ENCODE measurements around the gene ADCY10.

DNA sequence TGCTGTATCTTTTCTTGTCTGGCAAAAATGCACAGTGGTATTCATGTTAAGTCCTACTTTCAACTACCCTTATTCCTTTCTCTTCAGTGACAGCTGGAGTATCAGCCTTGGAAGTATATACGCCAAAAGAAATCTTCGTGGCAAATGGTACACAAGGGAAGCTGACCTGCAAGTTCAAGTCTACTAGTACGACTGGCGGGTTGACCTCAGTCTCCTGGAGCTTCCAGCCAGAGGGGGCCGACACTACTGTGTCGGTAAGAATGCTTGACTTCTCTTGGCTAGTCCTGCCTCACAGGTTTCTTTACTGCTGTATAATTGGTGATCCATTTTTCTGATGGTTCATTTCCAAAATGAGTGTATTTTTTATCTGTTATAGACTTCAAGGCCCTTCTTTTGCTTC, 148.4 kb downstream of the ADCY10 start:
- TF ChIP-seq, protein P1, sequence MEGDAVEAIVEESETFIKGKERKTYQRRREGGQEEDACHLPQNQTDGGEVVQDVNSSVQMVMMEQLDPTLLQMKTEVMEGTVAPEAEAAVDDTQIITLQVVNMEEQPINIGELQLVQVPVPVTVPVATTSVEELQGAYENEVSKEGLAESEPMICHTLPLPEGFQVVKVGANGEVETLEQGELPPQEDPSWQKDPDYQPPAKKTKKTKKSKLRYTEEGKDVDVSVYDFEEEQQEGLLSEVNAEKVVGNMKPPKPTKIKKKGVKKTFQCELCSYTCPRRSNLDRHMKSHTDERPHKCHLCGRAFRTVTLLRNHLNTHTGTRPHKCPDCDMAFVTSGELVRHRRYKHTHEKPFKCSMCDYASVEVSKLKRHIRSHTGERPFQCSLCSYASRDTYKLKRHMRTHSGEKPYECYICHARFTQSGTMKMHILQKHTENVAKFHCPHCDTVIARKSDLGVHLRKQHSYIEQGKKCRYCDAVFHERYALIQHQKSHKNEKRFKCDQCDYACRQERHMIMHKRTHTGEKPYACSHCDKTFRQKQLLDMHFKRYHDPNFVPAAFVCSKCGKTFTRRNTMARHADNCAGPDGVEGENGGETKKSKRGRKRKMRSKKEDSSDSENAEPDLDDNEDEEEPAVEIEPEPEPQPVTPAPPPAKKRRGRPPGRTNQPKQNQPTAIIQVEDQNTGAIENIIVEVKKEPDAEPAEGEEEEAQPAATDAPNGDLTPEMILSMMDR (conservative IDR thresholded peaks at IDR 0.05; ENCODE audit: low read depth in 2 of 2), result no peak
- TF ChIP-seq ZNF114 (CRISPR knock-in tag; IDR thresholded peaks at IDR 0.05) (no peak), JUNB (IDR thresholded peaks at IDR 0.05; ENCODE audit: unreplicated experiment) (no peak), EZH2phosphoT487 (IDR thresholded peaks at IDR 0.05; ENCODE audit: unreplicated experiment) (no peak), EZH2 (IDR thresholded peaks at IDR 0.05; ENCODE audit: low read depth, unreplicated experiment) (no peak), NANOG (IDR thresholded peaks at IDR 0.05; ENCODE audit: borderline replicate concordance) (no peak), CREB1 (CRISPR knock-in tag; IDR thresholded peaks at IDR 0.05; ENCODE audit: low read depth) (no peak), POLR2AphosphoS5 (IDR thresholded peaks at IDR 0.05; ENCODE audit: low read depth) (no peak), ZNF331 (CRISPR knock-in tag; IDR thresholded peaks at IDR 0.05; ENCODE audit: low read depth) (no peak), STAT1 (IDR thresholded peaks at IDR 0.05; ENCODE audit: unreplicated experiment) (no peak)
- TF ChIP-seq, protein P2, sequence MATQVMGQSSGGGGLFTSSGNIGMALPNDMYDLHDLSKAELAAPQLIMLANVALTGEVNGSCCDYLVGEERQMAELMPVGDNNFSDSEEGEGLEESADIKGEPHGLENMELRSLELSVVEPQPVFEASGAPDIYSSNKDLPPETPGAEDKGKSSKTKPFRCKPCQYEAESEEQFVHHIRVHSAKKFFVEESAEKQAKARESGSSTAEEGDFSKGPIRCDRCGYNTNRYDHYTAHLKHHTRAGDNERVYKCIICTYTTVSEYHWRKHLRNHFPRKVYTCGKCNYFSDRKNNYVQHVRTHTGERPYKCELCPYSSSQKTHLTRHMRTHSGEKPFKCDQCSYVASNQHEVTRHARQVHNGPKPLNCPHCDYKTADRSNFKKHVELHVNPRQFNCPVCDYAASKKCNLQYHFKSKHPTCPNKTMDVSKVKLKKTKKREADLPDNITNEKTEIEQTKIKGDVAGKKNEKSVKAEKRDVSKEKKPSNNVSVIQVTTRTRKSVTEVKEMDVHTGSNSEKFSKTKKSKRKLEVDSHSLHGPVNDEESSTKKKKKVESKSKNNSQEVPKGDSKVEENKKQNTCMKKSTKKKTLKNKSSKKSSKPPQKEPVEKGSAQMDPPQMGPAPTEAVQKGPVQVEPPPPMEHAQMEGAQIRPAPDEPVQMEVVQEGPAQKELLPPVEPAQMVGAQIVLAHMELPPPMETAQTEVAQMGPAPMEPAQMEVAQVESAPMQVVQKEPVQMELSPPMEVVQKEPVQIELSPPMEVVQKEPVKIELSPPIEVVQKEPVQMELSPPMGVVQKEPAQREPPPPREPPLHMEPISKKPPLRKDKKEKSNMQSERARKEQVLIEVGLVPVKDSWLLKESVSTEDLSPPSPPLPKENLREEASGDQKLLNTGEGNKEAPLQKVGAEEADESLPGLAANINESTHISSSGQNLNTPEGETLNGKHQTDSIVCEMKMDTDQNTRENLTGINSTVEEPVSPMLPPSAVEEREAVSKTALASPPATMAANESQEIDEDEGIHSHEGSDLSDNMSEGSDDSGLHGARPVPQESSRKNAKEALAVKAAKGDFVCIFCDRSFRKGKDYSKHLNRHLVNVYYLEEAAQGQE (IDR thresholded peaks at IDR 0.05; ENCODE audit: unreplicated experiment), result no peak
- TF ChIP-seq, protein P3, sequence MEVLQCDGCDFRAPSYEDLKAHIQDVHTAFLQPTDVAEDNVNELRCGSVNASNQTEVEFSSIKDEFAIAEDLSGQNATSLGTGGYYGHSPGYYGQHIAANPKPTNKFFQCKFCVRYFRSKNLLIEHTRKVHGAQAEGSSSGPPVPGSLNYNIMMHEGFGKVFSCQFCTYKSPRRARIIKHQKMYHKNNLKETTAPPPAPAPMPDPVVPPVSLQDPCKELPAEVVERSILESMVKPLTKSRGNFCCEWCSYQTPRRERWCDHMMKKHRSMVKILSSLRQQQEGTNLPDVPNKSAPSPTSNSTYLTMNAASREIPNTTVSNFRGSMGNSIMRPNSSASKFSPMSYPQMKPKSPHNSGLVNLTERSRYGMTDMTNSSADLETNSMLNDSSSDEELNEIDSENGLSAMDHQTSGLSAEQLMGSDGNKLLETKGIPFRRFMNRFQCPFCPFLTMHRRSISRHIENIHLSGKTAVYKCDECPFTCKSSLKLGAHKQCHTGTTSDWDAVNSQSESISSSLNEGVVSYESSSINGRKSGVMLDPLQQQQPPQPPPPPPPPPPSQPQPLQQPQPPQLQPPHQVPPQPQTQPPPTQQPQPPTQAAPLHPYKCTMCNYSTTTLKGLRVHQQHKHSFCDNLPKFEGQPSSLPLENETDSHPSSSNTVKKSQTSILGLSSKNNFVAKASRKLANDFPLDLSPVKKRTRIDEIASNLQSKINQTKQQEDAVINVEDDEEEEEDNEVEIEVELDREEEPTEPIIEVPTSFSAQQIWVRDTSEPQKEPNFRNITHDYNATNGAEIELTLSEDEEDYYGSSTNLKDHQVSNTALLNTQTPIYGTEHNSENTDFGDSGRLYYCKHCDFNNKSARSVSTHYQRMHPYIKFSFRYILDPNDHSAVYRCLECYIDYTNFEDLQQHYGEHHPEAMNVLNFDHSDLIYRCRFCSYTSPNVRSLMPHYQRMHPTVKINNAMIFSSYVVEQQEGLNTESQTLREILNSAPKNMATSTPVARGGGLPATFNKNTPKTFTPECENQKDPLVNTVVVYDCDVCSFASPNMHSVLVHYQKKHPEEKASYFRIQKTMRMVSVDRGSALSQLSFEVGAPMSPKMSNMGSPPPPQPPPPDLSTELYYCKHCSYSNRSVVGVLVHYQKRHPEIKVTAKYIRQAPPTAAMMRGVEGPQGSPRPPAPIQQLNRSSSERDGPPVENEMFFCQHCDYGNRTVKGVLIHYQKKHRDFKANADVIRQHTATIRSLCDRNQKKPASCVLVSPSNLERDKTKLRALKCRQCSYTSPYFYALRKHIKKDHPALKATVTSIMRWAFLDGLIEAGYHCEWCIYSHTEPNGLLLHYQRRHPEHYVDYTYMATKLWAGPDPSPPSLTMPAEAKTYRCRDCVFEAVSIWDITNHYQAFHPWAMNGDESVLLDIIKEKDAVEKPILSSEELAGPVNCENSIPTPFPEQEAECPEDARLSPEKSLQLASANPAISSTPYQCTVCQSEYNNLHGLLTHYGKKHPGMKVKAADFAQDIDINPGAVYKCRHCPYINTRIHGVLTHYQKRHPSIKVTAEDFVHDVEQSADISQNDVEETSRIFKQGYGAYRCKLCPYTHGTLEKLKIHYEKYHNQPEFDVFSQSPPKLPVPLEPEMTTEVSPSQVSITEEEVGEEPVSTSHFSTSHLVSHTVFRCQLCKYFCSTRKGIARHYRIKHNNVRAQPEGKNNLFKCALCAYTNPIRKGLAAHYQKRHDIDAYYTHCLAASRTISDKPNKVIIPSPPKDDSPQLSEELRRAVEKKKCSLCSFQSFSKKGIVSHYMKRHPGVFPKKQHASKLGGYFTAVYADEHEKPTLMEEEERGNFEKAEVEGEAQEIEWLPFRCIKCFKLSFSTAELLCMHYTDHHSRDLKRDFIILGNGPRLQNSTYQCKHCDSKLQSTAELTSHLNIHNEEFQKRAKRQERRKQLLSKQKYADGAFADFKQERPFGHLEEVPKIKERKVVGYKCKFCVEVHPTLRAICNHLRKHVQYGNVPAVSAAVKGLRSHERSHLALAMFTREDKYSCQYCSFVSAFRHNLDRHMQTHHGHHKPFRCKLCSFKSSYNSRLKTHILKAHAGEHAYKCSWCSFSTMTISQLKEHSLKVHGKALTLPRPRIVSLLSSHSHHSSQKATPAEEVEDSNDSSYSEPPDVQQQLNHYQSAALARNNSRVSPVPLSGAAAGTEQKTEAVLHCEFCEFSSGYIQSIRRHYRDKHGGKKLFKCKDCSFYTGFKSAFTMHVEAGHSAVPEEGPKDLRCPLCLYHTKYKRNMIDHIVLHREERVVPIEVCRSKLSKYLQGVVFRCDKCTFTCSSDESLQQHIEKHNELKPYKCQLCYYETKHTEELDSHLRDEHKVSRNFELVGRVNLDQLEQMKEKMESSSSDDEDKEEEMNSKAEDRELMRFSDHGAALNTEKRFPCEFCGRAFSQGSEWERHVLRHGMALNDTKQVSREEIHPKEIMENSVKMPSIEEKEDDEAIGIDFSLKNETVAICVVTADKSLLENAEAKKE (CRISPR knock-in tag; IDR thresholded peaks at IDR 0.05), result no peak
- TF ChIP-seq, protein P4, sequence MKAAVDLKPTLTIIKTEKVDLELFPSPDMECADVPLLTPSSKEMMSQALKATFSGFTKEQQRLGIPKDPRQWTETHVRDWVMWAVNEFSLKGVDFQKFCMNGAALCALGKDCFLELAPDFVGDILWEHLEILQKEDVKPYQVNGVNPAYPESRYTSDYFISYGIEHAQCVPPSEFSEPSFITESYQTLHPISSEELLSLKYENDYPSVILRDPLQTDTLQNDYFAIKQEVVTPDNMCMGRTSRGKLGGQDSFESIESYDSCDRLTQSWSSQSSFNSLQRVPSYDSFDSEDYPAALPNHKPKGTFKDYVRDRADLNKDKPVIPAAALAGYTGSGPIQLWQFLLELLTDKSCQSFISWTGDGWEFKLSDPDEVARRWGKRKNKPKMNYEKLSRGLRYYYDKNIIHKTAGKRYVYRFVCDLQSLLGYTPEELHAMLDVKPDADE (IDR thresholded peaks at IDR 0.05), result no peak

All from GM23338 (cell line).